Iris pigment epithelial cell (primary cell): ENCODE results near the gene ARHGAP24.
"Not testable (repeated sequence)": the region's sequence is repeated elsewhere in the genome, so short reads cannot be mapped to it uniquely, and the experiment has no call there.

ENCODE experiments used
- DNase-seq: peaks from one replicate; pipeline ENCODE4 v3.0.0-alpha.2; 2011; ENCODE audit warnings: low read depth

The ARHGAP24 gene

GRCh38 chr4:85518526-85518925 lies 43.6 kb downstream of the ARHGAP24 start:
- not testable (repeated sequence) for DNase-seq

- DNase-seq = peak; percentile 32
Measured at GRCh38 chr4:85520765-85521749, 46.1 kb downstream of the ARHGAP24 start.

- no peak for DNase-seq
Measured at GRCh38 chr4:85522277-85522676, 47.3 kb downstream of the ARHGAP24 start.

GRCh38 chr4:85522836-85523235 lies 47.9 kb downstream of the ARHGAP24 start:
- DNase-seq = no peak

- DNase-seq = no peak
Measured at GRCh38 chr4:85527815-85528214, 52.9 kb downstream of the ARHGAP24 start.

GRCh38 chr4:85531560-85532341 lies 56.8 kb downstream of the ARHGAP24 start:
- DNase-seq = no peak

GRCh38 chr4:85534120-85534519 lies 59.2 kb downstream of the ARHGAP24 start:
- no peak for DNase-seq

GRCh38 chr4:85543832-85544231 lies 68.9 kb downstream of the ARHGAP24 start:
- DNase-seq = peak; percentile 77

- DNase-seq = no peak
Measured at GRCh38 chr4:85544751-85545150, 69.8 kb downstream of the ARHGAP24 start.

- no peak for DNase-seq
Measured at GRCh38 chr4:85548116-85548515, 73.2 kb downstream of the ARHGAP24 start.

GRCh38 chr4:85548841-85549240 lies 73.9 kb downstream of the ARHGAP24 start:
- peak; percentile 56 for DNase-seq

- peak; percentile 73 for DNase-seq
Measured at GRCh38 chr4:85555206-85555605, 80.3 kb downstream of the ARHGAP24 start.

- DNase-seq = no peak
Measured at GRCh38 chr4:85556283-85556682, 81.3 kb downstream of the ARHGAP24 start.

GRCh38 chr4:85557016-85557901 lies 82.3 kb downstream of the ARHGAP24 start:
- no peak for DNase-seq

- DNase-seq = peak; percentile 93
Measured at GRCh38 chr4:85565761-85566480, 91.0 kb downstream of the ARHGAP24 start.

GRCh38 chr4:85569730-85570299 lies 94.9 kb downstream of the ARHGAP24 start:
- DNase-seq = no peak

- no peak for DNase-seq
Measured at GRCh38 chr4:85570388-85570787, 95.4 kb downstream of the ARHGAP24 start.

GRCh38 chr4:85571008-85571407 lies 96.1 kb downstream of the ARHGAP24 start:
- DNase-seq = no peak

- no peak for DNase-seq
Measured at GRCh38 chr4:85573270-85573669, 98.3 kb downstream of the ARHGAP24 start.

GRCh38 chr4:85577307-85577706 lies 102.4 kb downstream of the ARHGAP24 start:
- no peak for DNase-seq

- DNase-seq = no peak
Measured at GRCh38 chr4:85579942-85580341, 105.0 kb downstream of the ARHGAP24 start.
